ENCODE results near the gene LRRC47. TPM values are rescaled to one million over a fixed set of nuclear protein-coding genes. Genes with fewer than 3 reads are reported as not detected.

LRRC47 gene
- total RNA-seq, 2 donors from 2014 or later, result 35.1 to 37.9 TPM

DNA sequence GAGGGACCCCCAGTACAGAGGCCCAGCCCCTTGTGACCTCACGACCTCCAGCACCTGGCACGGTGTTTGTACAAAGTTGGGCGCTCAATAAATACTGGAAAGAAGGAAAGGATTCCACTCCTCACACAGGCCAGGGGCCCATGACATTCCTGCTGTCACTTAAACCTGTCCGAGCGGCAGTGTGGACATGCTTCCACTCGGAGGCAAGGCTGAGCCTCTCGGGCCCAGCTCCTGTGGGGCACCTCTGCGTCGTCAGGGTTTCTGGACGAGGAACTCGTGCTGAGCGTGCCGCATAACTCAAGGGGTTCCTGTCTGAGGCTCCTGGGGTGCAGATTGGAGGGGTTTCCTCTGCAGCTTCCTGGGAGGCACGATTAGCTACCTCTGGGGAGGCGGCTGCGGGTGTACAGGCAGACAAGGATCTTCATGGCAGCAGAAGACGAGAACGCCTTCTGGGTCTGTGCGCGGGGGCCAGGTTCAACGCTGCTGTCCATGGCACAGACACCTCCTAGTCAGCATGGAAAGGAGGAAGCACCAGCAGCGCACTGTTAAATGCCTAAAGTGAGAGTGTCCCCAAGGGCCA lies 27.4 kb downstream of the LRRC47 start:
- no peaks in the 10 kb centered on the region for H3K9me3 ChIP-seq (ENCODE audit: control insufficient read depth, low read length, poor library complexity, severe bottlenecking)
- peaks cover 4% of the 10 kb centered on the region for H3K4me1 Mint-ChIP-seq
- H3K27me3 Mint-ChIP-seq, result peaks cover 21% of the 10 kb centered on the region
- ATAC-seq (no peak), DNase-seq (no peak)
- no peak overlapping the region for H3K4me3 Mint-ChIP-seq
- H3K36me3 Mint-ChIP-seq (ENCODE audit: low read depth), result no peaks in the 10 kb centered on the region
- no peak overlapping the region for H3K27ac Mint-ChIP-seq

DNA sequence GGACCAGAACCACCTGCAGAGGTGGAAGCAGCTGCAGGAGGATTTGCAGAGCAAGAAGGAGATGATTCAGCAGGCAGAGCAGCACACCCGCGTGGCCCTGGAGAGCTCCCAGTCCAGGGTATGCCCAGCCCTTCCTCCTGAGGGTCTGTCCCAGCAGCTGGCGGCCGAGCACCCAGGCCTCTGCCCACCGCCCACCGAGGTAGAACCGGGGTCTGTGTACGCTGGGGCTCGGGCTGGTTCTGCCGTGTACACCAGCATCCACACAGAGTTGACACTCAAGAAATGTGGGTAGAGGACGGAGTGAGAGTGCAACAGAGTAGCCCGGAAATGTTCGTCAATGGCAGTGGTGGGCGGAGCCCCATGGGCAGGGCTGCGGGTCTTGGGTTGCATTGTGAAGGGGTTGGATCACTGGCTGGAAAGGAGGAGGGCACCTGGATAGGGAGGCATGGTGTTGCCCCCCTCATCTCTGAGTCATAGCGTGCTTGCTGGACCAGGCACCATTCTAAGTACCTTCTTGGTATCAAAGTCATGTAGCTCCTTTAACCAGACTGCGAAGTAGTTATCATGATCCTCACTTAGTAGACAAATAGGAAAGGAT lies 28.9 kb downstream of the LRRC47 start:
- Mint-ChIP-seq H3K27ac (no peak overlapping the region), H3K27me3 (peaks cover 21% of the 10 kb centered on the region), H3K4me3 (no peak overlapping the region), H3K4me1 (peaks cover 4% of the 10 kb centered on the region), H3K36me3 (ENCODE audit: low read depth) (no peaks in the 10 kb centered on the region)
- DNase-seq, result no peak
- ATAC-seq, result no peak
- no peaks in the 10 kb centered on the region for H3K9me3 ChIP-seq (ENCODE audit: control insufficient read depth, low read length, poor library complexity, severe bottlenecking)

DNA sequence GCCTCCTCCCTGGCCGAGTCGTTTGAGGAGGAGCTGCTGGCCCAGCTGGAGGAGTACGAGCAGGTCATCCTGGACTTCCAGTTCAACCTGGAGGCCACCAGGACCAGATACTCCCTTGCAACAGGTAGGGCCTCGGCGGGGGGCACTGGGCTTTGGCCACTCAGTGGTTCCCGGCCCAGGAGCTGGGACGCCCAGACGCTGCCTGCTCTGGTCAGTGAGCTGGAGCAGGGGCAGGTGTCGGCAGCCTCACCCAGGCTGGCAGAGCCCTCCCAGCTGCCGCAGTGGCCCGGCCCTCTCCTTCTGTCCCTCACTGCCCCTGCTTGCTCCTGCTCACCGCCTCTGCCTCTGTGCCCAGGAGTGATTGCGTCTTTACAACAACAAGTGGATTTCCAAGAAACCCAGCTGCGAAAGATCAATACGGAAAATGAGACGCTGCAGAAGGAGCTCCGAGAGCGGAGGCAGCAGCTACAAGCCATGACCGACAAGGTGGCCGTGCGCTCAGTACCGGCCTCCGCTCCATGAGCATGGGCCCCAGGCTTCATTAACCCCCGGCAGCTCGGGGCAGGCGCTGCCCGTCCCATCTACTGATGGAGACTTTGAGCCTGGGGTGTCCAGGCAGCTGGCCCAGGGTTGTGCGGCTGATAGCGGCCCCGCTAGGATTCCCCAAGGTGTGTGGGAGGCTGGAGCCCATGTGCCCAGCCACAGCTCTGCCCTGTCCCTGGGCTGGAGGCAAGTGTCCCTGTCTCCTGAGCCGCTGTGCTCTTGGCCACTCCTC lies 32.8 kb downstream of the LRRC47 start:
- Mint-ChIP-seq H3K27me3 (peaks cover 43% of the 10 kb centered on the region), H3K4me1 (no peaks in the 10 kb centered on the region), H3K27ac (no peak overlapping the region), H3K4me3 (no peak overlapping the region), H3K36me3 (ENCODE audit: low read depth) (no peaks in the 10 kb centered on the region)
- H3K9me3 ChIP-seq (ENCODE audit: control insufficient read depth, low read length, poor library complexity, severe bottlenecking), result peaks cover 2% of the 10 kb centered on the region
- DNase-seq (no peak), ATAC-seq (no peak)

GRCh38 chr1:3762873-3763228 lies 33.4 kb downstream of the LRRC47 start:
- H3K36me3 Mint-ChIP-seq (ENCODE audit: low read depth), result no peaks in the 10 kb centered on the region
- H3K27me3 Mint-ChIP-seq, result peaks cover 43% of the 10 kb centered on the region
- no peaks in the 10 kb centered on the region for H3K4me1 Mint-ChIP-seq
- DNase-seq, result no peak
- no peak overlapping the region for H3K27ac Mint-ChIP-seq
- peaks cover 2% of the 10 kb centered on the region for H3K9me3 ChIP-seq (ENCODE audit: control insufficient read depth, low read length, poor library complexity, severe bottlenecking)
- no peak for ATAC-seq
- no peak overlapping the region for H3K4me3 Mint-ChIP-seq

DNA sequence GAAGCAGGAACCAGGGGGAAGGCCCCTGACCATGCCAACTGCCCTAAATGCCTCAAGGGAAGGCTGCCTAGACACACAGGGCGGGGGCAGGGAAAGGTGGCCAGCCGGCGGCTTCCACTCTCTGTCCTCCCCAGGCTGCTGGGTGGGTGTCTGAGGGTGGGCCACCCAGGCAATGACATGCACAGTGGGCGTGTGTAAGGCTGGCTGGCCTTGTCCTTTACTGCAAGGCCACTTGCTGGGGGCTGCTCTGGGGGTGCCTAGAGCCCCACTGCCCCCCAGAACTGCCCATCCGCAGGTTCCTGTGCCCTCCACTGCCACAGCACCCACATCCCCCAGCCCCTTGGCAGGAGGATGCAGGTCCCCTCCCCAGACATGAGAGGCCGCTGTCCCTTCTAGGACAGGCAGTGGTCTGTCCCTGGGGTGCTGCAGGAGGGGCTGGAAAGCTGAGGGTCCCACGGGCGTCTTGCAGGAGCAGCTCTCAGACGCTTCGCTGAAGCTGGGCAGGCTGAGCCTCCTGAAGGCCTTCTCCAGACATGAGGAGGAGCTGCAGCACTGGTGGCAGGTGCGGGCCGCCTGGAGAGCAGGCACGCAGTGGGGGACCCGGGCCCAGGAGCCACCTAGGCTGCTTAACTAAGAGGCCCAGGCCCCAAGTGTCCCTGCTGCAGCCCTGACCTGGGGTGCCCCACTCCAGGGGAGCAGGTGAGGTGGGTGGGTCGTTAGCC lies 34.0 kb downstream of the LRRC47 start:
- DNase-seq, result no peak
- H3K36me3 Mint-ChIP-seq (ENCODE audit: low read depth), result no peaks in the 10 kb centered on the region
- ATAC-seq, result no peak
- peaks cover 2% of the 10 kb centered on the region for H3K9me3 ChIP-seq (ENCODE audit: control insufficient read depth, low read length, poor library complexity, severe bottlenecking)
- no peaks in the 10 kb centered on the region for H3K4me1 Mint-ChIP-seq
- H3K27ac Mint-ChIP-seq, result no peak overlapping the region
- H3K27me3 Mint-ChIP-seq, result peaks cover 43% of the 10 kb centered on the region
- no peak overlapping the region for H3K4me3 Mint-ChIP-seq

GRCh38 chr1:3761296-3762010 lies 34.8 kb downstream of the LRRC47 start:
- no peak for DNase-seq
- H3K4me3 Mint-ChIP-seq, result no peak overlapping the region
- no peaks in the 10 kb centered on the region for H3K36me3 Mint-ChIP-seq (ENCODE audit: low read depth)
- no peak for ATAC-seq
- H3K27me3 Mint-ChIP-seq, result peaks cover 47% of the 10 kb centered on the region
- peaks cover 2% of the 10 kb centered on the region for H3K9me3 ChIP-seq (ENCODE audit: control insufficient read depth, low read length, poor library complexity, severe bottlenecking)
- H3K4me1 Mint-ChIP-seq, result no peaks in the 10 kb centered on the region
- H3K27ac Mint-ChIP-seq, result no peak overlapping the region

DNA sequence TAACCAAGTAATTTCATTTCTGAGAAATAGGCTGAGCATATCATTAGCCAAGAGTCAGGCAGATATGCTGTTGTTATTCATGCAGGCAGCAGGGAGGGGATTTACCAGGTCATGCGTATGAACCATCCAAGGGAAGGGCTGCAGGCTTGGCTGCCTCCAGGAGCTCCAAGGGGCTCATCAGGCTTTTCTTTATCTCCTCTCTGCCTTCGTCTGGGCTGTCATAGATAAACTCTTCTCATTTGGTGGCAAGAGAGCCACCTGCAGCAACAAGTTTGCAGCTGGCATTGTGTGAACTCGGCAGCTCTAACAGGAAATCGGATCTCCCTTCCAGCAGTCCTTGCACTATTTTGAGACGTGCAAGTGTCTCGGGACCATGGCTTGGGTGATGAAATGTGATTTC lies 36.5 kb downstream of the LRRC47 start:
- Mint-ChIP-seq H3K27me3 (peaks cover 45% of the 10 kb centered on the region), H3K36me3 (ENCODE audit: low read depth) (no peaks in the 10 kb centered on the region), H3K4me3 (no peak overlapping the region), H3K4me1 (no peaks in the 10 kb centered on the region), H3K27ac (no peak overlapping the region)
- no peak for DNase-seq
- H3K9me3 ChIP-seq (ENCODE audit: control insufficient read depth, low read length, poor library complexity, severe bottlenecking), result peaks cover 2% of the 10 kb centered on the region
- no peak for ATAC-seq

DNA sequence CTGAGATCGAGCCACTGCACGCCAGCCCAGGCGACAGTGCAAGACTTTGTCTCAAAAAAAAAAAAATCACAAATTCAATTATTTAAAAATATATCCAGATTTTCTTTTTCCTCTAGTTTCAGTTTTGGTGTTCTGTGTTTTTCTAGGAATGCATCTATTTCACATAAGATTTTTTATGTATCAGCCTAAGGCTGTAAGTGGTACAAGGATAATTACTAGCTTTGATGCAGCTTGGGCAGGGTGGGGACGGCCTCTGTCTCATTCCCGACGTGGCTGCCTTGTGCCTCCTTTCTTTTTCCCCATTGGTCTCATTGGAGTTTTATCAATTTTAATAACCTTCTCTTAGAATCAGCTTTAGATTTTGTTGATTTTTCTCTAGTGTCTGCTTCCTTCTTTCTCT lies 37.1 kb downstream of the LRRC47 start:
- no peak for DNase-seq
- no peak overlapping the region for H3K27ac Mint-ChIP-seq
- H3K9me3 ChIP-seq (ENCODE audit: control insufficient read depth, low read length, poor library complexity, severe bottlenecking), result peaks cover 2% of the 10 kb centered on the region
- H3K4me3 Mint-ChIP-seq, result no peak overlapping the region
- H3K27me3 Mint-ChIP-seq, result peaks cover 39% of the 10 kb centered on the region
- H3K4me1 Mint-ChIP-seq, result no peaks in the 10 kb centered on the region
- ATAC-seq, result no peak
- no peaks in the 10 kb centered on the region for H3K36me3 Mint-ChIP-seq (ENCODE audit: low read depth)

GRCh38 chr1:3756394-3756793 lies 39.9 kb downstream of the LRRC47 start:
- Mint-ChIP-seq H3K4me3 (no peak overlapping the region), H3K27me3 (peaks cover 36% of the 10 kb centered on the region), H3K4me1 (no peaks in the 10 kb centered on the region), H3K27ac (no peak overlapping the region), H3K36me3 (ENCODE audit: low read depth) (no peaks in the 10 kb centered on the region)
- ATAC-seq (no peak), DNase-seq (no peak)
- peaks cover 2% of the 10 kb centered on the region for H3K9me3 ChIP-seq (ENCODE audit: control insufficient read depth, low read length, poor library complexity, severe bottlenecking)

DNA sequence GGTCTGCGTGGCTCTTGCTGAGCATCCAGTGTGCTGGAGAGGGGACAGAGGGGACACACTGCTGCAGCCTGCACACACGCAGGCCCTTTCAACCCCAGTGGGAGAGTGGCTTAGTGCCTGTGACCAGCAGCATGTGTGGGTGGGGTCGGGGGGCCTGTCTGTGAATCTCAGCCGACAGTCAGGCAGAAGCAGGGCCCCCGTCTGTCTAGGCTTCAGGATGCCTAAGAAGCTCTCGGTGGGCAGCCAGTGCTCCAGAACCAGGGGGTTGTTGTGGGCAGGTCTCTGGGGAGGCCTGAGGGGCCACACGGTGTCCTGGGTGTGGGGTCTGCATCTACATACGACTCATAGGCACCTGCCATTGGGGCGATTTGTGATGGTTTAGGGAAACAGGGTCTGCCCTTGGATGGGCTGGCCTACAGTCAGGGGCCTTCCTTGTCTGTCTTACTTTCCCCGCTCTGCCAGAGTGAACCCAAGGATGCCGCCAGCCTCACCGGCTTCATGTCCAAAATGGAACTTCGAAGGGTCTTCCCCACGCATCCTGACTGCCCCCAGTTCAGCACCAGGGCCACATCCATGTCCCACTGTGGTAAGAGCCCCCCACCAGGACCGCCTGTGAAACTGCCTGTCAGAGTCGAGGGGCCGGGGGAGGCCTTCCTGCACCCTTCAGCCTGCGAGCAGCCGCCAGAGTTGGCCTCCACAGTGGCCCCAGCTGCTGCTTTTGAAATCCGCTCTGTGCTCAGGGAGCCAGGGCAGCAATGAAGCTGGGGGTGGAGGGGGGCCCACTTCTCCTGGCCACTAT lies 42.4 kb downstream of the LRRC47 start:
- H3K27me3 Mint-ChIP-seq, result peaks cover 16% of the 10 kb centered on the region
- no peaks in the 10 kb centered on the region for H3K36me3 Mint-ChIP-seq (ENCODE audit: low read depth)
- H3K27ac Mint-ChIP-seq, result no peak overlapping the region
- no peak overlapping the region for H3K4me3 Mint-ChIP-seq
- DNase-seq (no peak), ATAC-seq (no peak)
- no peaks in the 10 kb centered on the region for H3K9me3 ChIP-seq (ENCODE audit: control insufficient read depth, low read length, poor library complexity, severe bottlenecking)
- no peaks in the 10 kb centered on the region for H3K4me1 Mint-ChIP-seq

DNA sequence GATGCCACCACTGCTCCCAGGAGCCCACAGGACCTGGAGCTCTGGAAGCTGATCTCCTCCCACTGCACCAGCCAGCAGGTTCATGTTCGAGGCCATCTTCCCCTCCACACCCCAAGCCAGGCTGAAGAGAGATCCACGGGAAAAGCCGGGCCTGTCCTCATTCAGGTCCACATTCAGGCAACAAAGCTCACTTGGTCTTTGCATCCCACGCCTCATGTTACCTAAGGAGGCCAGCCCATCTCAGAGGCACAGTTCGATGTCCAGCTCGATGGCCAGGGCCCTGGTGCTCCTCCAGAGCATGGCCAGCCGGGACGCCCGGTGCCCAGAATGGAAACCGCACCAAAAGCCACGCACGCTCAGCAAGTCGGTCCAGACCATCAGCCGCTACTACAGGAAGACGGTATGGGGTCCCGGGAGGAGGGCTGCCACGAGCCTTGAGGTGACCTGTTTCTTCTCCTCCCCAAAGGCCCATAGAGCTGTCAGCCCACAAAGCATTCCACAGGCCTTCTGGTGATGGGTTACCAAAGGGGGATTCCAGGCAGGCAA lies 43.8 kb downstream of the LRRC47 start, which contains the start of gene CCDC27:
Gene CCDC27, plus strand, starts transcription at position 51 of the 546 bp plus-strand sequence. Its CDS starts 32 bp downstream, at position 83.
- ATAC-seq, result no peak
- no peak within 1 kb of the TSS for H3K27ac Mint-ChIP-seq
- H3K4me1 Mint-ChIP-seq, result peaks cover 7% of the 10 kb centered on the region
- DNase-seq, result no peak
- H3K36me3 Mint-ChIP-seq (ENCODE audit: low read depth), result no peaks in the 10 kb centered on the region
- no peaks in the 10 kb centered on the region for H3K9me3 ChIP-seq (ENCODE audit: control insufficient read depth, low read length, poor library complexity, severe bottlenecking)
- peak within 1 kb of the TSS; percentile 31 for H3K4me3 Mint-ChIP-seq
- peaks cover 16% of the 10 kb centered on the region for H3K27me3 Mint-ChIP-seq

GRCh38 chr1:3750741-3751140 lies 45.6 kb downstream of the LRRC47 start:
- ATAC-seq (no peak), DNase-seq (no peak)
- H3K4me1 Mint-ChIP-seq, result peaks cover 8% of the 10 kb centered on the region

More at GRCh38 chr1:3750741-3751140, 45.6 kb downstream of the LRRC47 start:
- Mint-ChIP-seq H3K27ac (no peak overlapping the region), H3K27me3 (peaks cover 4% of the 10 kb centered on the region), H3K4me3 (no peak overlapping the region), H3K36me3 (ENCODE audit: low read depth) (no peaks in the 10 kb centered on the region)
- no peaks in the 10 kb centered on the region for H3K9me3 ChIP-seq (ENCODE audit: control insufficient read depth, low read length, poor library complexity, severe bottlenecking)
